Mucosa of rectum (tissue), 2 donors: ENCODE measurements around the gene MIPEP.
A peak's percentile ranks its signal among the peaks of the same experiment; 100 is the strongest.

Experiments used
- H3K27ac ChIP-seq, 2 donors: one replicate each; pipeline ENCODE4 v1.7.0; 2013; ENCODE audit warnings: inconsistent platforms in 2 of 2, low read depth in 2 of 2, low read length in 2 of 2
- H3K27me3 ChIP-seq, 2 donors: one replicate each; pipeline ENCODE4 v1.7.0; 2013; ENCODE audit warnings: low read length in 2 of 2; ENCODE audit not compliant: control insufficient read depth in 2 of 2, insufficient read depth in 2 of 2
- H3K36me3 ChIP-seq, 2 donors: one replicate each; pipeline ENCODE4 v1.7.0; 2013; ENCODE audit warnings: low read length in 2 of 2; ENCODE audit not compliant: control insufficient read depth in 2 of 2, insufficient read depth in 2 of 2
- H3K4me1 ChIP-seq, 2 donors: one replicate each; pipeline ENCODE4 v1.7.0; 2013; ENCODE audit warnings: low read length in 2 of 2, mild to moderate bottlenecking in 1 of 2; ENCODE audit not compliant: control insufficient read depth in 2 of 2, insufficient read depth in 2 of 2
- H3K4me3 ChIP-seq, 2 donors: one replicate each; pipeline ENCODE4 v1.7.0; 2013; ENCODE audit warnings: low read length in 2 of 2
- H3K9ac ChIP-seq, 2 donors: one replicate each; pipeline ENCODE4 v1.7.0; 2013; ENCODE audit warnings: low read length in 2 of 2, low read depth in 1 of 2, mild to moderate bottlenecking in 1 of 2
- H3K9me3 ChIP-seq, 2 donors: one replicate each; pipeline ENCODE4 v1.7.0; 2013; ENCODE audit warnings: low read length in 2 of 2; ENCODE audit not compliant: control insufficient read depth in 2 of 2
- donor health status: healthy.
- donor health status: Normal muscosa, but diverticular disease.

The MIPEP gene

GRCh38 chr13:23888658-23889614, at the start of gene MIPEP:
TSS of gene MIPEP (minus strand) at chr13:23889400. CDS start at chr13:23889320, 80 bp downstream.
- H3K4me3 ChIP-seq = peak within 1 kb of the TSS; percentile 90 to 93
- H3K27ac ChIP-seq = peak within 1 kb of the TSS; percentile 86 to 87
- peak within 1 kb of the TSS; percentile 83 to 88 for H3K9ac ChIP-seq
- no peaks in the 10 kb centered on the region for H3K27me3 ChIP-seq
- H3K9me3 ChIP-seq = no peaks in the 10 kb centered on the region
- H3K36me3 ChIP-seq = peaks cover 4 to 8% of the 10 kb centered on the region in 2 donors
- peaks cover 13% of the 10 kb centered on the region in 2 donors for H3K4me1 ChIP-seq

GRCh38 chr13:23934520-23934919, 45.3 kb upstream of the MIPEP start:
- Histone ChIP-seq H3K27ac (no peak overlapping the region), H3K27me3 (no peaks in the 10 kb centered on the region), H3K9ac (no peak overlapping the region), H3K4me3 (no peak overlapping the region), H3K36me3 (no peaks in the 10 kb centered on the region), H3K4me1 (no peaks in the 10 kb centered on the region), H3K9me3 (no peaks in the 10 kb centered on the region)

DNA sequence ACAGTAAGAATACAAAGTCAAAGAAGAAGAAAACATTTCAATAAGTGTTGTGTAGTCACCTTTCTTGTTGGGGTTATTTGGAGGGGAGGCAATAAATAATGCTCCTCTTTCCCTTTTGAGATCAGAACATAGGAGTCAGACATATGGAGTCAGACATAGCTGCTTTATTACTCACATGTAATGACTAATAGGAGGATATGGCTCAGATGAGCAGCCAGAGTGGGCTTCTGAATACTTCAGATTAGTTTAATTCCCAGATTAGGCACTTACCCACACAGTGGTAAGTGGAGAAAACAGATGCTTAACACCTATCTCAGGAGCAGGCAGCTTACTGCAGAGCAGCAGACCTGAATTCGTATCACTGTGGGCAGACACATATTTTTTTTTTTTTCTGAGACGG, 39.8 kb upstream of the MIPEP start:
- Histone ChIP-seq H3K27ac (no peak overlapping the region), H3K9ac (no peak overlapping the region), H3K9me3 (no peaks in the 10 kb centered on the region), H3K27me3 (no peaks in the 10 kb centered on the region), H3K4me3 (no peak overlapping the region), H3K36me3 (no peaks in the 10 kb centered on the region), H3K4me1 (no peaks in the 10 kb centered on the region)

- Histone ChIP-seq H3K27me3 (no peaks in the 10 kb centered on the region), H3K4me3 (no peak overlapping the region), H3K4me1 (no peaks in the 10 kb centered on the region), H3K27ac (no peak overlapping the region), H3K9me3 (no peaks in the 10 kb centered on the region), H3K36me3 (no peaks in the 10 kb centered on the region), H3K9ac (no peak overlapping the region)
These were observed 33.8 kb upstream of the MIPEP start for GRCh38 chr13:23923031-23923430.

DNA sequence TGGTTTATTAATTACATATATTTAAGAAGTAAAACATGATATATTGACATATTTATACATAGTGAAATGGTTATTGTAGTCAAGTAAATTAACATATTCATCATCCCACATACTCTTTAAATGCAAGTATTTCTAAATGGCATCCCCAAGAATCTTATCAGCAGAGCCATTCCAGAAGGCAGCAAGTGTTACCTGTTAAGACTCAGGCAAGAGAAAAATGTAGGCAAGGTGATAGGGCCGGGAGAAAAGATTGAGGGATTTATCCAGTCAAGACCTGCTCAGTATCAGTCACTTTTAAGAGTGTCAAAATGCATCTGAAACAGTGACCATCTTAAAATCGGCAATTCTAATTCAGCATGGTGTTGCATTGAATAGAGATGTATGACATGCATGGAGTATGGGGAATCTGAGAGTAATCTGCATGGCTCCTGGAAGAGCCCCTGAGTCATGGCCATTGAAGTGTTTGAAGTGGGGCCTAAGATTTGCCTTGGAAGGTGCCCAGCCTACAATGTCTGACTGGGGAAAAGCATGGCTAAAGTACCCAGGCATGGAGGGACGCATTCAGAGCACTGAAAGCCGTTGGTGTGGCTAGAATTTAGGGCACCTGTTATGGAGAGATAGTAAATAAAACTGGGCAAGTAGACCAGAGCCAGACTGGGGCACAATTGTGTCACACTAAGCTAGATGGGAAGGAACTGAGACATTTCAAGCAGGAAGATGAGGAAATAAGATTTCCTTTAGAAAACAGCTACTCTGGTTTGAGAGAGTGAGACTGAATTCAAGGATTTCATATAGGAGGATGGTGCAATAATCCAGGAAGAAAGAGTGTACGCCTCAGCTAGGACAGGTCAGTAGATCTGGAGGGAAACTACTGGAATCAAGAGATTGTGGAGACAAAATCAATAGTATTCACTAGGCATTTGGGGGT, 33.1 kb upstream of the MIPEP start:
- Histone ChIP-seq H3K4me1 (no peaks in the 10 kb centered on the region), H3K27ac (no peak overlapping the region), H3K36me3 (no peaks in the 10 kb centered on the region), H3K4me3 (no peak overlapping the region), H3K9me3 (no peaks in the 10 kb centered on the region), H3K27me3 (no peaks in the 10 kb centered on the region), H3K9ac (no peak overlapping the region)

- Histone ChIP-seq H3K27ac (no peak overlapping the region), H3K27me3 (no peaks in the 10 kb centered on the region), H3K9me3 (no peaks in the 10 kb centered on the region), H3K36me3 (no peaks in the 10 kb centered on the region), H3K9ac (no peak overlapping the region), H3K4me3 (no peak overlapping the region), H3K4me1 (no peaks in the 10 kb centered on the region)
These were observed 32.3 kb upstream of the MIPEP start for GRCh38 chr13:23921451-23921888.

DNA sequence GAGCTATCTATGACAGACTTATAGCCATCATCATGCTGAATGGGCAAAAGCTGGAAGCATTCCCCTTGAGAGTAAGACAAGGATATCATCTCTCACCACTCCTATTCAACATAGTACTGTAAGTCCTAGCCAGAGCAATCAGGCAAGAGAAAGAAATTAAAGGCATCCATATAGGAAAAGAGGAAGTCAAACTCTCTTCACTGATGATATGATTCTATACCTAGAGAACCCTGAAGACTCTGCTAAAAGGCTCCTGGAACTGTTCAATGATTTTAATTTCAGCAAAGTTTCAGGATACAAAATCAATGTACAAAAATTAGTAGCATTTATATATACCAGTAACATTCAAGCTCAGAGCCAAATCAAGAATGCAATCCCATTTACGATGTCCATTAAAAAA, 29.8 kb upstream of the MIPEP start:
- H3K9ac ChIP-seq = no peak overlapping the region
- no peak overlapping the region for H3K27ac ChIP-seq
- no peaks in the 10 kb centered on the region for H3K27me3 ChIP-seq
- no peaks in the 10 kb centered on the region for H3K36me3 ChIP-seq
- no peaks in the 10 kb centered on the region for H3K4me1 ChIP-seq
- no peak overlapping the region for H3K4me3 ChIP-seq
- H3K9me3 ChIP-seq = no peaks in the 10 kb centered on the region

- H3K9me3 ChIP-seq = no peaks in the 10 kb centered on the region
- no peak overlapping the region for H3K9ac ChIP-seq
- no peak overlapping the region for H3K27ac ChIP-seq
- no peaks in the 10 kb centered on the region for H3K27me3 ChIP-seq
- no peaks in the 10 kb centered on the region for H3K36me3 ChIP-seq
- no peaks in the 10 kb centered on the region for H3K4me1 ChIP-seq
- H3K4me3 ChIP-seq = no peak overlapping the region
These were observed 29.0 kb upstream of the MIPEP start for GRCh38 chr13:23918208-23918607.

- H3K4me3 ChIP-seq = no peak overlapping the region
- no peaks in the 10 kb centered on the region for H3K27me3 ChIP-seq
- no peaks in the 10 kb centered on the region for H3K9me3 ChIP-seq
- H3K36me3 ChIP-seq = no peaks in the 10 kb centered on the region
- H3K4me1 ChIP-seq = no peaks in the 10 kb centered on the region
- H3K9ac ChIP-seq = no peak overlapping the region
- H3K27ac ChIP-seq = no peak overlapping the region
These were observed 26.1 kb upstream of the MIPEP start for GRCh38 chr13:23915308-23915707.

DNA sequence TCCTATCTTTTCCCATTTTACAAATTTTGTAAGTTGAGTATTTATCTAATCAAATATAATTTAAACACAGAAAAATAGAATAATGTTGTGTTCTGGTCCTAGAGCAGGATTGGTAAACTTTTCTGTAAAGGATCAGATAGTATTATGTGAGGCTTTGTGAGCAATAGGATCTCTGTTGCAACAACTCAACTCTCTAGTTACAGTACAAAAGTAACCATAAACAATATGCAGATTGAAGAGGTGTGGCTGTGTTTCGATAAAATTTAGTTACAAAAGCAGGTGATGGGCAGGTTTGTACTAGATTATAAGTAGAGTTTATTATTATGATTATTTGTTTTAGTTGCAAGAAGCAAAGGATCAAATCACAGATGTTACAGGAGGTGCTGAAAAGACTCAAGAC, 23.3 kb upstream of the MIPEP start:
- no peaks in the 10 kb centered on the region for H3K27me3 ChIP-seq
- H3K4me3 ChIP-seq = no peak overlapping the region
- no peak overlapping the region for H3K27ac ChIP-seq
- no peaks in the 10 kb centered on the region for H3K9me3 ChIP-seq
- H3K4me1 ChIP-seq = peaks cover 0 to 4% of the 10 kb centered on the region in 2 donors
- no peaks in the 10 kb centered on the region for H3K36me3 ChIP-seq
- H3K9ac ChIP-seq = no peak overlapping the region
